Measurements from ENCODE around the gene PTPRO. TPM values are rescaled to one million over a fixed set of nuclear protein-coding genes. Genes with fewer than 3 reads are reported as not detected.

The PTPRO gene
- polyA plus RNA-seq, 1 donor = 1.6 TPM

- no peaks in the 10 kb centered on the region for H3K9me3 ChIP-seq (ENCODE audit: control insufficient read depth, low read depth, low read length)
- DNase-seq = no peak
- H3K27ac ChIP-seq (ENCODE audit: low read length) = no peak overlapping the region
- H3K4me3 ChIP-seq (ENCODE audit: low read length) = no peak overlapping the region
- WGBS (ENCODE audit: insufficient coverage, low lambda C conversion rate) = no CpG with 5 or more reads among the region's 1 CpG
- no peaks in the 10 kb centered on the region for H3K27me3 ChIP-seq (ENCODE audit: control insufficient read depth, insufficient read depth, low read length)
- H3K36me3 ChIP-seq (ENCODE audit: control insufficient read depth, insufficient read depth, low read length) = no peaks in the 10 kb centered on the region
- H3K4me1 ChIP-seq (ENCODE audit: control insufficient read depth, insufficient read depth, low read length) = no peaks in the 10 kb centered on the region
Measured at GRCh38 chr12:15477761-15478160, 155.5 kb downstream of the PTPRO start.

- Histone ChIP-seq H3K27me3 (ENCODE audit: control insufficient read depth, insufficient read depth, low read length) (no peaks in the 10 kb centered on the region), H3K9me3 (ENCODE audit: control insufficient read depth, low read depth, low read length) (no peaks in the 10 kb centered on the region), H3K4me3 (ENCODE audit: low read length) (no peak overlapping the region), H3K27ac (ENCODE audit: low read length) (no peak overlapping the region), H3K4me1 (ENCODE audit: control insufficient read depth, insufficient read depth, low read length) (no peaks in the 10 kb centered on the region), H3K36me3 (ENCODE audit: control insufficient read depth, insufficient read depth, low read length) (no peaks in the 10 kb centered on the region)
- no CpG with 5 or more reads among the region's 2 CpGs for WGBS (ENCODE audit: insufficient coverage, low lambda C conversion rate)
- DNase-seq = no peak
Measured at GRCh38 chr12:15481846-15482245, 159.5 kb downstream of the PTPRO start.

- no peak for DNase-seq
- Histone ChIP-seq H3K4me3 (ENCODE audit: low read length) (no peak overlapping the region), H3K27me3 (ENCODE audit: control insufficient read depth, insufficient read depth, low read length) (no peaks in the 10 kb centered on the region), H3K36me3 (ENCODE audit: control insufficient read depth, insufficient read depth, low read length) (no peaks in the 10 kb centered on the region), H3K27ac (ENCODE audit: low read length) (no peak overlapping the region), H3K4me1 (ENCODE audit: control insufficient read depth, insufficient read depth, low read length) (no peaks in the 10 kb centered on the region), H3K9me3 (ENCODE audit: control insufficient read depth, low read depth, low read length) (no peaks in the 10 kb centered on the region)
- no CpG with 5 or more reads among the region's 3 CpGs for WGBS (ENCODE audit: insufficient coverage, low lambda C conversion rate)
Measured at GRCh38 chr12:15485466-15485865, 163.2 kb downstream of the PTPRO start.

- Histone ChIP-seq H3K27me3 (ENCODE audit: control insufficient read depth, insufficient read depth, low read length) (no peaks in the 10 kb centered on the region), H3K9me3 (ENCODE audit: control insufficient read depth, low read depth, low read length) (no peaks in the 10 kb centered on the region)
Measured at GRCh38 chr12:15486859-15487258, 164.6 kb downstream of the PTPRO start.

GRCh38 chr12:15488481-15488880 lies 166.2 kb downstream of the PTPRO start:
- no peak for DNase-seq
- no peaks in the 10 kb centered on the region for H3K36me3 ChIP-seq (ENCODE audit: control insufficient read depth, insufficient read depth, low read length)
- H3K4me3 ChIP-seq (ENCODE audit: low read length) = no peak overlapping the region
- H3K9me3 ChIP-seq (ENCODE audit: control insufficient read depth, low read depth, low read length) = no peaks in the 10 kb centered on the region
- H3K27me3 ChIP-seq (ENCODE audit: control insufficient read depth, insufficient read depth, low read length) = no peaks in the 10 kb centered on the region
- no peak overlapping the region for H3K27ac ChIP-seq (ENCODE audit: low read length)
- no peaks in the 10 kb centered on the region for H3K4me1 ChIP-seq (ENCODE audit: control insufficient read depth, insufficient read depth, low read length)

More at GRCh38 chr12:15486859-15487258, 164.6 kb downstream of the PTPRO start:
- no peak overlapping the region for H3K27ac ChIP-seq (ENCODE audit: low read length)
- no peaks in the 10 kb centered on the region for H3K36me3 ChIP-seq (ENCODE audit: control insufficient read depth, insufficient read depth, low read length)
- no peak for DNase-seq
- no peaks in the 10 kb centered on the region for H3K4me1 ChIP-seq (ENCODE audit: control insufficient read depth, insufficient read depth, low read length)
- no peak overlapping the region for H3K4me3 ChIP-seq (ENCODE audit: low read length)
- WGBS (ENCODE audit: insufficient coverage, low lambda C conversion rate) = 82% methylated on average over 3 of the region's 6 CpGs

- no peak overlapping the region for H3K4me3 ChIP-seq (ENCODE audit: low read length)
- H3K27ac ChIP-seq (ENCODE audit: low read length) = no peak overlapping the region
- no peaks in the 10 kb centered on the region for H3K36me3 ChIP-seq (ENCODE audit: control insufficient read depth, insufficient read depth, low read length)
- 50% methylated on average over 1 of the region's 4 CpGs for WGBS (ENCODE audit: insufficient coverage, low lambda C conversion rate)
- H3K9me3 ChIP-seq (ENCODE audit: control insufficient read depth, low read depth, low read length) = no peaks in the 10 kb centered on the region
- no peak for DNase-seq
- no peaks in the 10 kb centered on the region for H3K4me1 ChIP-seq (ENCODE audit: control insufficient read depth, insufficient read depth, low read length)
- H3K27me3 ChIP-seq (ENCODE audit: control insufficient read depth, insufficient read depth, low read length) = no peaks in the 10 kb centered on the region
Measured at GRCh38 chr12:15494329-15495046, 172.2 kb downstream of the PTPRO start.

GRCh38 chr12:15495746-15496145 lies 173.4 kb downstream of the PTPRO start:
- no CpG with 5 or more reads among the region's 1 CpG for WGBS (ENCODE audit: insufficient coverage, low lambda C conversion rate)
- H3K27me3 ChIP-seq (ENCODE audit: control insufficient read depth, insufficient read depth, low read length) = no peaks in the 10 kb centered on the region
- H3K4me3 ChIP-seq (ENCODE audit: low read length) = no peak overlapping the region
- DNase-seq = no peak
- H3K27ac ChIP-seq (ENCODE audit: low read length) = no peak overlapping the region
- no peaks in the 10 kb centered on the region for H3K4me1 ChIP-seq (ENCODE audit: control insufficient read depth, insufficient read depth, low read length)
- no peaks in the 10 kb centered on the region for H3K9me3 ChIP-seq (ENCODE audit: control insufficient read depth, low read depth, low read length)
- H3K36me3 ChIP-seq (ENCODE audit: control insufficient read depth, insufficient read depth, low read length) = no peaks in the 10 kb centered on the region

- H3K27ac ChIP-seq (ENCODE audit: low read length) = no peak overlapping the region
- no peak for DNase-seq
- H3K4me1 ChIP-seq (ENCODE audit: control insufficient read depth, insufficient read depth, low read length) = no peaks in the 10 kb centered on the region
- no peak overlapping the region for H3K4me3 ChIP-seq (ENCODE audit: low read length)
- H3K27me3 ChIP-seq (ENCODE audit: control insufficient read depth, insufficient read depth, low read length) = no peaks in the 10 kb centered on the region
- no peaks in the 10 kb centered on the region for H3K9me3 ChIP-seq (ENCODE audit: control insufficient read depth, low read depth, low read length)
- H3K36me3 ChIP-seq (ENCODE audit: control insufficient read depth, insufficient read depth, low read length) = no peaks in the 10 kb centered on the region
Measured at GRCh38 chr12:15496738-15497137, 174.4 kb downstream of the PTPRO start.

- no CpG with 5 or more reads among the region's 4 CpGs for WGBS (ENCODE audit: insufficient coverage, low lambda C conversion rate)
- Histone ChIP-seq H3K4me3 (ENCODE audit: low read length) (no peak overlapping the region), H3K9me3 (ENCODE audit: control insufficient read depth, low read depth, low read length) (no peaks in the 10 kb centered on the region), H3K27ac (ENCODE audit: low read length) (no peak overlapping the region), H3K36me3 (ENCODE audit: control insufficient read depth, insufficient read depth, low read length) (no peaks in the 10 kb centered on the region), H3K27me3 (ENCODE audit: control insufficient read depth, insufficient read depth, low read length) (no peaks in the 10 kb centered on the region), H3K4me1 (ENCODE audit: control insufficient read depth, insufficient read depth, low read length) (no peaks in the 10 kb centered on the region)
- no peak for DNase-seq
Measured at GRCh38 chr12:15497671-15498292, 175.5 kb downstream of the PTPRO start.

GRCh38 chr12:15502211-15502610 lies 179.9 kb downstream of the PTPRO start:
- Histone ChIP-seq H3K27me3 (ENCODE audit: control insufficient read depth, insufficient read depth, low read length) (no peaks in the 10 kb centered on the region), H3K9me3 (ENCODE audit: control insufficient read depth, low read depth, low read length) (no peaks in the 10 kb centered on the region), H3K4me1 (ENCODE audit: control insufficient read depth, insufficient read depth, low read length) (no peaks in the 10 kb centered on the region), H3K27ac (ENCODE audit: low read length) (no peak overlapping the region), H3K36me3 (ENCODE audit: control insufficient read depth, insufficient read depth, low read length) (no peaks in the 10 kb centered on the region), H3K4me3 (ENCODE audit: low read length) (no peak overlapping the region)
- DNase-seq = no peak
- WGBS (ENCODE audit: insufficient coverage, low lambda C conversion rate) = 20% methylated on average over 2 of the region's 2 CpGs

GRCh38 chr12:15505616-15506015 lies 183.3 kb downstream of the PTPRO start:
- H3K27me3 ChIP-seq (ENCODE audit: control insufficient read depth, insufficient read depth, low read length) = no peaks in the 10 kb centered on the region
- 89% methylated on average over 3 of the region's 4 CpGs for WGBS (ENCODE audit: insufficient coverage, low lambda C conversion rate)
- H3K27ac ChIP-seq (ENCODE audit: low read length) = no peak overlapping the region
- no peaks in the 10 kb centered on the region for H3K9me3 ChIP-seq (ENCODE audit: control insufficient read depth, low read depth, low read length)
- H3K4me3 ChIP-seq (ENCODE audit: low read length) = no peak overlapping the region
- H3K36me3 ChIP-seq (ENCODE audit: control insufficient read depth, insufficient read depth, low read length) = no peaks in the 10 kb centered on the region
- no peaks in the 10 kb centered on the region for H3K4me1 ChIP-seq (ENCODE audit: control insufficient read depth, insufficient read depth, low read length)
- no peak for DNase-seq

Measured in large intestine (tissue), 3 donors.